ENCODE data around the gene DNAI7. TPM values are rescaled to one million over a fixed set of nuclear protein-coding genes. Genes with fewer than 3 reads are reported as not detected.

The DNAI7 gene
- total RNA-seq, 1 experiment from 2014 or later, result 0.60 TPM

Other genes starting within 250 kb of the DNAI7 start
- gene BCAT1, start 246.1 kb downstream of the DNAI7 start, total RNA-seq (2014; rRNA removed; shearing (Covaris generic)), result 114 and 117 TPM in 2 replicates
- 43.1 and 46.1 TPM in 2 replicates for gene ETFRF1, start 77 bp upstream of the DNAI7 start, total RNA-seq (2014; rRNA removed; shearing (Covaris generic))
- 7.3 and 11.1 TPM in 2 replicates for gene KRAS, start 55.8 kb upstream of the DNAI7 start, total RNA-seq (2014; rRNA removed; shearing (Covaris generic))

Measured in H4 (cell line).